Activated CD8-positive, alpha-beta memory T cell treated with anti-CD3 and anti-CD28 coated beads for 24 hours (primary cell): ENCODE results near the gene IL4.
"Not testable (repeated sequence)": the region's sequence is repeated elsewhere in the genome, so short reads cannot be mapped to it uniquely, and the experiment has no call there.

ENCODE experiments used
- DNase-seq: peaks from one replicate; pipeline ENCODE4 v3.0.0-alpha.2; 2020

IL4 gene

DNA sequence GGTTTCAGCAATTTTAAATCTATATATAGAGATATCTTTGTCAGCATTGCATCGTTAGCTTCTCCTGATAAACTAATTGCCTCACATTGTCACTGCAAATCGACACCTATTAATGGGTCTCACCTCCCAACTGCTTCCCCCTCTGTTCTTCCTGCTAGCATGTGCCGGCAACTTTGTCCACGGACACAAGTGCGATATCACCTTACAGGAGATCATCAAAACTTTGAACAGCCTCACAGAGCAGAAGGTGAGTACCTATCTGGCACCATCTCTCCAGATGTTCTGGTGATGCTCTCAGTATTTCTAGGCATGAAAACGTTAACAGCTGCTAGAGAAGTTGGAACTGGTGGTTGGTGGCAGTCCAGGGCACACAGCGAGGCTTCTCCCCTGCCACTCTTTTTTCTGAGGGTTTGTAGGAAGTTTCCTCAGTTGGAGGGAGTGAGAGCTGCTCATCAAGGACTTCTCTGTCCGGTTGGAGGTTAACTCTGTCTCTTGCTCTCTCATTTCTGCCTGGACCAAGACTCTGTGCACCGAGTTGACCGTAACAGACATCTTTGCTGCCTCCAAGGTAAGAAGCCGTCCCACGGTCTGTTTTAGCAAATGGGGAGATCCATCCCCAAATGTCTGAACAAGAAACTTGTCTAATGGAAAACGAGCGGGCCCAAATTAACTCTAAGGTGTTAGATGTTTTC lies at the start of gene IL4:
Gene IL4, plus strand, starts transcription at position 51 of the 692 bp plus-strand sequence. Its CDS starts 62 bp downstream, at position 113.
- DNase-seq = peak; percentile 48

DNA sequence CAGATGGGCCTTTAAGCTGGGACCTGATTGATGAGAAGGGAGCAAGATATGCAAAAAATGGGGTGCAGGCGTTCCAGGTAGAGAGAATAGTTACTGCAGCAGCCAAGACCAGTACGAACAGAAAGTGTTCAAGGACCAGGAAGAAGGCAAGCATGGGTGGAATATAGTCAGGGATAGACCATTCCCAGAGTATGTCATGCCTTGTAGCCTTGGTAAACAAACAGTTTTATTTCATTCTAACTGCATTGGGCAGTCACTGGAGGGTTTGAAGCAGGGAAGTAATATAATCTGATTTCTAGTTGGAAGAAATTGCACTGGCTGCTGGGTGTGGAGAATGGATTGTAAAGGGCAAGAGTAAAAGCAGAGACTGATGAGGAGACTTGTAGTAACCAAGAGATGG lies 46.3 kb upstream of the IL4 start:
- DNase-seq = no peak

DNA sequence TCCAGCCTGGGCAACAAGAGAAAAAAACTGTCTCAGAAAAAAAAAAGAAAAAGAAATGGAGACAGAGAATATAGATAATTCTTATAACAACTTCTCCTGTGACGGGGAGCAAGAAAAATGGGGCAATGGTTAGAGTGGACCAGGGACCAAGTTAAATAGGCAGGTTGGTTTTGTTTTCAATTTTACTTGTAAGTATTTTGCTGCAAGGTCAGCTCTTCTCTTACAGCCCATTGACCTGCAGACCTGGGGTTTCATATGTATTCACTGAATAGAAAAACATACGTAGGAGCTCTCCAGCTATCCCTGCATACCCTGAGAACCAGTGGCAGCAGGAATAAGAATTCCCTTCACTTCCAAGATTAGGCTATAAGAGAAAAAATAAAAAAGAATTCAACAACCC lies 45.0 kb upstream of the IL4 start:
- no peak for DNase-seq

DNA sequence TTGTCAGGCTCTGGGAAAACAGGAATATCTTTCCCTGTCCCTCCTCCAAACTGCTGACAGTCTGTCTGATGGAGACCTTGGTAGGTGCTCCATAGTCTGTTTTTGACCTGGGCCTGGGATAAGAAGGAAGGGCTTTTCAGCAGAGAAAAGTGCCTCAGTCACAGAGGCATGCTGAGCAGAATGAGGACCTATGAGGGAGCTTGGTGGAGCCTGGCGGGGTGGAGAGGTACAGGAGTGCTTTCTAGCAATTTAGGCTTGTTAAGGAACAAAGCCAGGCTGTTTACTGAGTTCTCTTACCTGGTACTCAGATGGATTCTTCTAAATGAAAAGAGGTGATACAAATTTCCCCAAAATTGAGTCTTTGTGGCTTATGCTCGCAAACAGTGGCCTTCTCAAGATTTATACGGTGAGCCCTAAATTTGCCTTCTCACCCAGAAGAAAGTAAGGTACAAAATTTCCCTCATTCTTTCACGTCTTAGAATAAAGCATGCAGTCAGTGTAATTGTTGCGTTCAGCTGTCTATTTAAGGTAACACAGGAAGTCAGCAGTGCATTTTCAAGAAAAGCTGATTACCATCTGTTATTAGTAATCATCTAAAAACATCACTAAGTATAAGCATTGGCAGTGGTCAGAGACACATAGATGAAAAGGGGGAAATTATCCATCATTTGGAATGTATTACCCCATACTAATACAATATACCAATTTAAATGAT lies 44.4 kb upstream of the IL4 start:
- DNase-seq = no peak

DNA sequence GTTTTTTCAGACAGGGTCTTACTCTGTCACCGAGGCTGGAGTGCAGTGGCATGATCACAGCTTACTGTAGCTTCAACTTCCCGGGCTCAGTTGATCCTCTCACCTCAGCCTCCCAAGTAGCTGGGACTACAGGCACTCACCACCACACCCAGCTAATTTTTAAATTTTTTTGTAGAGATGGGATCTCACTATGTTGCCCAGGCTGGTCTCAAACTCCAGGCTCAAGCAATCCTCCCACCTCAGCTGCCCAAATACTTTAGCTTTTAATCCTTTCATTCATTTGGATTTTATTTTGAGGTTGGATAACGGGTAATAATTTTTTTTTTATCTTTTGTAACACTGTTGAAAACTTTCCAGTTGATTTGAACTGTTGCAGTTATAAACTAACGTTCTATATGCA lies 40.2 kb upstream of the IL4 start:
- not testable (repeated sequence) for DNase-seq

DNA sequence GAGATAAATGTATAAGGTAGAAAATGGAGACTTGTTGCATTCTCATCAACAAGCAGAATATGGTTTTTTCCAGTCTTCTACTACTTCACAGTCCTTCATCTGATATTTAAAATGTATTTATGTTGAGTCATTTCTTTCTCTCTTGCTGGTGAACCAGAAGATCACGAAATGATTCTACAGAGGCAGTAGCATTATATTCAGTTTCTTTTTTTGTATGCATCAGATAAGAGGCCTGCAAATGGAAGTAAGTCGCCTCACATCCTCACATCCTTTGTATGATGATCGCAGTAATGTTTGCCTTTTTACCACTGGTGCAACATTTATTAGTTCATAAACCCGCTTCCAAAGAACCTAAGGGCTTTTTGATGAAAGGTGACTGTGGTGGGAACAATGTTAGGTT lies 37.9 kb upstream of the IL4 start:
- no peak for DNase-seq

DNA sequence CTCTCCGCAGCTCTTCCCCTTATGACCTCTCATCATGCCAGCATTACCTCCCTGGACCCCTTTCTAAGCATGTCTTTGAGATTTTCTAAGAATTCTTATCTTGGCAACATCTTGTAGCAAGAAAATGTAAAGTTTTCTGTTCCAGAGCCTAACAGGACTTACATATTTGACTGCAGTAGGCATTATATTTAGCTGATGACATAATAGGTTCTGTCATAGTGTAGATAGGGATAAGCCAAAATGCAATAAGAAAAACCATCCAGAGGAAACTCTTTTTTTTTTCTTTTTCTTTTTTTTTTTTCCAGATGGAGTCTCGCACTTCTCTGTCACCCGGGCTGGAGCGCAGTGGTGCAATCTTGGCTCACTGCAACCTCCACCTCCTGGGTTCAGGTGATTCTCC lies 36.5 kb upstream of the IL4 start:
- no peak for DNase-seq

DNA sequence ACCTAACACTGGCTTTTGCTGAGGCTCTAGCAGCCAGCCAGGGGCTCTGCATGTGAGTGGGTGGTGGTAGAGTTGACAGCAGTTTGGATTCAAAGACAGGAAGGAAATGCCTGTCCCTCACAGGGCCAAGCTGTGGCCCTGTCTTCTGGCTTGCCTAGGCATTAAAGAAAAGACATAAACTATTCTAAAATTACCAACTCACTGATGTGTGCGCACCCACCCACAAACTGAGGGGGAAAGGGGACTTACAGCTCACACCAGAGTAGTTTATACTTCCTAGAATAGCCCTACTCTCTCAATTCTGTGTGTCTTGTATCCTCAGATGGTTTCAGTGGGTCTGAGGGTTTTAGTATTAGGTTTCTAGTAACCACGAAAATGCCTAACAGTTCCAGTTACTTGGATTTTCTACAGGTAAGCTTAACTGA lies 34.1 kb upstream of the IL4 start:
- no peak for DNase-seq

DNA sequence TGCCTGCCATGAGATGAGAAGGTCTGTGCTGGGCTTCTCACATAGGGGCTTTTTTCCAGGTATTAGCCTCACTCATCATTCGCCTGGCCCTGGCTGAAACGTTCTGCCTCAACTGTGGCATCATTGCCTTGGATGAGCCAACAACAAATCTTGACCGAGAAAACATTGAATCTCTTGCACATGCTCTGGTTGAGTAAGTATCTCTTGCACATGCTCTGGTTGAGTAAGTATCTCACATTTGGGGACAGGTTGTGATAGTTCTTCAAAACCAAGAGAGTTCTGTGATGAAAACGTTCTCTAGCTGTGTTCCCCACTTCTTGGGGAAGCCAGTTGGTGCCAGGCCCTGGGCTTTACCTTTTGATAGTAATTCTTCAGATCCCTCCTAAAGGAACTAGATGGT lies 33.2 kb upstream of the IL4 start:
- no peak for DNase-seq

DNA sequence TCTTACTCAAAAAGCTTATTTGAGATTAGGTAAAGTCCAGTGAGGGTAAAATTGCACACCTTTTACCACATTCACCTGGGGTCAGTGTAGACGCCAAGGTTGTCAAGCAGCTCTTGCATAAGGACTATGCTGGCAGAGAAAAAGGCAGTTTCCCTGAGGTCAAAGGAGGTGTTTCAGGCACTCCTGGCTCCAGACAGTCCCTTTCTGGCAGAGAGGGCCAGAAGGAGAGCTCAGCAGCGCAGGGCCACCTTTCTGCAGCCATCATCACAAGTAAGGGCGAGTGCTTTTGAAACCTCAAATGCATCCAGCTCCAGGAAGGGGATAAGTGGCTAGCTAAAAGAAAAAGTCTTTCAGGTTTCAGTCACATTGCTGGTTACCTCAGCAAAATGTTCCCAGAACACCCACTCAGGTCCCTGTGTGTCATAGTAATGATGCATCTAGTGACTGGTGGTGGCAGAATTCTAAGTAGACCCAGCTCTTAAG lies 32.5 kb upstream of the IL4 start:
- no peak for DNase-seq

DNA sequence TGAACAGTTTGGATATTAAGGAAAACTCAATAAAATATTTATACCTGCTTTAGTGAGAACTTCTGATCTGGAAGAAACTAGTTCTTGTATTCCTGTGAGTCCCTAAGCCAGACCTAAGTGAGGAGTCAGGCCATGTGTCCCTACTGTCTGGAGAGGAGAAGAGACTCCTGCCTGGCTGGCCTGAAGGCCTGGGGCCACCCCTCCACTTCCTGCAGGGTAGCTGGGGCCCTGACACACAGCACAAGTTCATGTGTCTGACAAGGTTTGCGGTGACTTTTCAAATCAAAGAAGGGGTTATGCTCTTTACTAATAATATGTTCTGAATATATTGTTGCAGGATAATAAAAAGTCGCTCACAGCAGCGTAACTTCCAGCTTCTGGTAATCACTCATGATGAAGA lies 31.9 kb upstream of the IL4 start:
- no peak for DNase-seq

DNA sequence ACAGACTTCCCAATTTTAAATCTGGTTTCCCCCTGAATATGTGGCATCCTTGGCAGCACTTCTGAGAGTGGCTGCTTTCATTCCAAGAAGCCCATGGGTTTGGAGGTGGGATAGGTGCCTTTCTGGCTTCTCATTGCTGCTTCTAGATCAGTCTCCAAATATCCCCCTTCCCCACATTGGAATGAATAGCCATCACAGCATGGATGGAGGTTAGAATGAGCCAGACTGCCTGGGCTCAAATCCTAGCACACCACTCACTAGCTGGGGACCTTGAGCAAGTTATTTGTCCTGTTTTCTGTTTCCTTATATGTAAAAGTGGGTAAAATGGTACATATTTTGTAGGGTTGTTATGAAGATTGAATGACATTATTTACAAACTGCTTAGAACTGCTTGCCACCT lies 29.6 kb upstream of the IL4 start:
- DNase-seq = no peak

DNA sequence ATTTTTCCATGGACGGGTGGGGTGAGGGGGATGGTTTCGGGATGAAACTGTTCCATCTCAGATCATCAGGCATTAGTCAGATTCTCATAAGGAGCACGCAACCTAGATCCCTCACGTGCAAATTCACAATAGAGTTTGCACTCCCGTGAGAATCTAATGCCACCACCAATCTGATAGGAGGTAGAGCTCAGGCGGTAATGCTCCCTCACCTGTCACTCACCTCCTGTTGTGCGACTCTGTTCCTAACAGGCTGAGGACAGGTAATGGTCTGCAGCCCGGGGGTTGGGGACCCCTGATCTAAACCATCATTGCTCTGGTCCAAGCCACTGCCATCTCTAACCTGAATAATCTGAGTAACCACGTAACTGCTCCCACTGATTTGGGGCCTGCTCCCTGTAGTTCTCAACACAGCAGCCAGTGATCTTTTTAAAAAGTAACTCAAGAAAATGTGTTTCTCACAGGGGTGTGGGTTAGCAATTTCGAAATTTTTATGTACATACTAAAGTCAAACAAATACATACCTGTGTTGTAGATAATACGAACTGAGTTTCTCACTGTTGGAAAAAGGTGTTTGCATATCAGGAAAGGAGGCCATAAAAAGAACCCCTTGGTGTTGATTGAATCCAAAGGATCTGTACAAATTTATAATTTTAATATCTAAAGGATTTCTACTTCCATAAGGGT lies 27.1 kb upstream of the IL4 start:
- no peak for DNase-seq

DNA sequence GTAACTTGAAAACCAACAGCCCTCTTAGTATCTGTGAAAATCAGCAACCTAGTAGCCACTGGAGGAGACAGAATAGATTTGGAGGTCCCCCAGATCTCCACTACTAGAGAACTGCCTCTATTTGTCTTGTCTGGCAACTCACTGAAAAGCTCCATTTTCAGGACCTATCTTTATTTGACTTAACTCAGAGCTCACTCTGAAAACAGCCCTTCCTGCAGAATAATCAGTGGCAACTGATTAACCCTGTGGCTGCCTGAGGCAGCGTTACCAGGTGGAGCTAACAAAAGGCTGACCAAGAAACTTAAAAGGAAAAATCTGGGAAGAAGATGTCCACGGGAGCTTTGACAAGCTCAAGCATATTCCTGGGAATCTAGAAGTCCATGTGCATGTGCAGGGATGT lies 26.3 kb upstream of the IL4 start:
- no peak for DNase-seq

DNA sequence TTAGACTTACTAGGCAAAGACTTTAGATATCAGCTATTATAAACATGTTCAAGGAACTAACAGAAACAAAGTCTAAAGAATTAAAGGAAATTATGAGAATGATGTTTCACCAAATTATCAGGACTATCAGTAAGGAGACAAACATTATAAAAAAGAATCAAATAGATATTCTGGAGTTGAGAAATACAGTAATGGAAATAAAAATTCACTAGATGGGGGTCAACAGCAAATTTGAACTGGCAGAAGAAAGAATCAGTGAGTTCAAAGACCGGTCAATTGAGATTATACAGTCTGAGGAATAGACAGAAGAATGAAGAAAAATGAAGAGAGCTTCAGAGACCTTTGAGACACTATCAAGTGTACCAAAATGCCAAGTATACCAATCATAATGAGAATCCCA lies 25.4 kb upstream of the IL4 start:
- no peak for DNase-seq

DNA sequence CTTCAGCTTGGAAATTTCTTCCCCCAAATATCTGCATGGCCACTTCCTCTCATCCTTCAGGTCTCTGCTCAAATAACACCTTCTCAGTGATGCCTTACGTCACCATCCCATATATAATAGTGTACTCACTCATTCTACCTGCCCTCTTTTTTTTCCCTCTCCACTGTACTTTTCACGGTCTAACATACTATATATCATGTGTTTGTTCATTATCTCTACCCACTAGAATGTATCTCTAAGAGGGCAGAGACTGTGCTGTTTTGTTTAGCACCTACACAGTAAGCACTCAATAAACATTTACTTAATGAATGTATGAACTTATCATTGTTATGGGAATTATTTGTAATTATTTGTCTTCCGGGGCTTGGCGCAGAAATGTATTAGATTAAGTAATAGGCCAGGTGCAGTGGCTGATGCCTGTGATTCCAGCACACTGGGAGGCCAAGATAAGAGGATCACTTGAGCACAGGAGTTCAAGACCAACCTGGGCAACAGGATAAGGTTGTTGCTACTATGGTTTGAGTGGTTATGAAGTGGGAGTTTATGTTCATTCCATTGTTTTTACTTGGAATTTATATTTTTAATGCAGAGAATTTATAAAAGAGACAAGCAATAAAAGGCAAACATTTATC lies 21.8 kb upstream of the IL4 start:
- DNase-seq = no peak

DNA sequence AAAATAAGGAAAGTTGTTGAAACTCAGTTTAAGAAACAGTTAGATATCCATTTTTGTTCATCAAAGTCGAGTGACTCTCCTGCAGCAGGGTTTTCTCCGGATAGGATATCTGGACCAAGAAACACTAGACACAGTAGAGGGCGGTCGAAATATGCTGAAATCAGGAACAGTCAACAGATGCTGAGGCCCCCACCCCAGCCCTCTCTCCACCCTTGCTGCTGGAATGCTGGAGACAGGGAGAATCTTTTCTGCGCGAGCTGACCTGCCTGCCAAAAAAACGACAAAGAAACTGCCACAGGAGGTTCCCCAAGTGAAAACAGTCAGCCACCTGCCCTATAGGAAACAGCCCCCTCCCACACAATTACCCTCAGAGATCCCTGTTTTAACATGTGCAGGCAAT lies 20.1 kb upstream of the IL4 start:
- no peak for DNase-seq

DNA sequence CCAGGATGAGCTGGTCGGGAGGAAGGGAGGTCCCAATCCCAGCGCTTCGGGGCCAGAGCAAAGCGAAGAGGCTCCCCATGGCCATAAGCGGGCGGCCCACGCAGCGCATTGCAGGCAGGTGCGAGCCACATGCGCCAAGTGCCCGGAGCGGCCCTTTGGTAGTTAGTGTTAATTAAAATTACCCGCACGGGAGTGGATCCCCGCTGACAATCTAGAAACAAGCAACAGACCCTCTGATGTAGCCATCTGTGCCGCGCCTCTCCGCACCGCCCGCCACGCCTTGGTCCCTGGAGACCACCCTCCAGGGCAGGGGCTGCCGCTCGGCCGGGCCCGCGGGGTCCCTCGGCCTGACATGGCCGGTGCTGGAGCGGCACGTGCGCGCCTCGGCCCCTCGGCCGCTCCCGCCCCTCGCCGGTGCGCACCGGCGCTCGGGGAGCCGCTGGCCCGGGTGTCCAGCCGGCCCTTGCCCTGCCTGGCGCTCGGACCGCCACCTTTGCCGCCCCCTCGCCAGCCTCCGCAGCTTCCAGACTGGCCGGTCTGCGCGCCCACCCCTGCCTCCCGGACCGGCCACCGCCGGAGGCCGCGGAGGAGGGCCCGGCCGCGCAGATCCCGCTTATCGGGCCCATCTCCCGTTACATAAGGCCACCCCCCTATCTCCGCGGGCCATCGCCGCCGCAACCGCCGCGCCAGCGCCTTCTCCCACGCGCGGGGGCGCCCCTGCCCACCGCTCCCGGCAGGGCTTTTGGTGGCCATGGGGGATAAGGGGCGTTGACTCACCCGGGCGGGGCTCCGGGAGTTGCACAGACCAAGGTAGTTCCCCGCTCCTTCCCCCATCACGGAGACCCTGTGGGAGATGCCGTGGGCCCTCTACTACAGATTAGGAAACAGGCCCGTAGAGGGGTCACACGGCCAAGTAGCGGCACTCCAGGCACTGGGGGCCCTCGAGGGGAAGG lies 17.7 kb upstream of the IL4 start:
- DNase-seq = peak; percentile 77

DNA sequence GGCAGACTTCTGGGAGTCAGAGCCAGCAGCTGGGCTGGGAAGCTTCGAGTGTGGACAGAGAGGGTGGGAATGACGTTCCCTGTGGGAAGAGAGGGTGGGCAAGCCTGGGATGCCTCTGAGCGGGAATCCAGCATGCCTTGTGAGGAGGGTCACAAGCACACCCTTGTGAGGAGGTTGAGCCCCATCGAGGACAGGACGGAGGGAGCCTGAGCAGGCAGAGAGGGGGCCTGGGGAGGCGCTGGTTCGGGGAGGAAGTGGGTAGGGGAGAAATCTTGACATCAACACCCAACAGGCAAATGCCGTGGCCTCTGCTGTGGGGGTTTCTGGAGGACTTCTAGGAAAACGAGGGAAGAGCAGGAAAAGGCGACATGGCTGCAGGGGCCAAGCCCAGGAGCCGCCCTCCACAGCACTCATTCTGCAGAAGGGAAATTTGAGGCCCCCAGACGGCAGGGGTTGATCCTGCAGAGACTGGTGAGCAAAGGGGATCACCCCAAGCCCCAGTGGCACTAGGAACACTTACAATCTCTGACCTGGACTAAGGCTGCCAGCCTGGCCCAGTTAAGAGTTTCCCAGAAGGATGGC lies 16.9 kb upstream of the IL4 start:
- DNase-seq = peak; percentile 59

DNA sequence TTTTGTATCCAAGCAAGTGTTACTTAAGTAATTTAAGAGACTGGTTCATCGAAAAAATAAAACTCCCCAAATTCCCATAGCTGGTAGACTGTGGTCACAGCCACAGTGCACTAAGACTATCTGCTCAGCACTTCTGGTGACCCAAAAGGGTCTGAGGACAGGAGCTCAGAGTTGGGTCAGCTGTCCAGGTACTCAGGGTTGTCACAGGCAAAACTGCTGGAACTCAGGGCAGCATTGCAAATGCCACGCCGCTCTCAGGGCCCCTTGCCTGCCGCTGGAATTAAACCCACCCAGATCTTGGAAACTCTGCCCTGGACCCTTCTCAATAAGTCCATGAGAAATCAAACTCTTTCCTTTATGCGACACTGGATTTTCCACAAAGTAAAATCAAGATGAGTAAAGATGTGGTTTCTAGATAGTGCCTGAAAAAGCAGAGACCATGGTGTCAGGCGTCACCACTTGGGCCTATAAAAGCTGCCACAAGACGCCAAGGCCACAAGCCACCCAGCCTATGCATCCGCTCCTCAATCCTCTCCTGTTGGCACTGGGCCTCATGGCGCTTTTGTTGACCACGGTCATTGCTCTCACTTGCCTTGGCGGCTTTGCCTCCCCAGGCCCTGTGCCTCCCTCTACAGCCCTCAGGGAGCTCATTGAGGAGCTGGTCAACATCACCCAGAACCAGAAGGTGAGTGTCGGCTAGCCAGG lies 16.0 kb upstream of the IL4 start, which contains the start of gene IL13:
Gene IL13, plus strand, starts transcription at position 498 of the 705 bp plus-strand sequence. Its CDS starts 14 bp downstream, at position 512.
- DNase-seq = peak; percentile 53
